ENCODE data around the gene SORCS2.

Gene SORCS2

DNA sequence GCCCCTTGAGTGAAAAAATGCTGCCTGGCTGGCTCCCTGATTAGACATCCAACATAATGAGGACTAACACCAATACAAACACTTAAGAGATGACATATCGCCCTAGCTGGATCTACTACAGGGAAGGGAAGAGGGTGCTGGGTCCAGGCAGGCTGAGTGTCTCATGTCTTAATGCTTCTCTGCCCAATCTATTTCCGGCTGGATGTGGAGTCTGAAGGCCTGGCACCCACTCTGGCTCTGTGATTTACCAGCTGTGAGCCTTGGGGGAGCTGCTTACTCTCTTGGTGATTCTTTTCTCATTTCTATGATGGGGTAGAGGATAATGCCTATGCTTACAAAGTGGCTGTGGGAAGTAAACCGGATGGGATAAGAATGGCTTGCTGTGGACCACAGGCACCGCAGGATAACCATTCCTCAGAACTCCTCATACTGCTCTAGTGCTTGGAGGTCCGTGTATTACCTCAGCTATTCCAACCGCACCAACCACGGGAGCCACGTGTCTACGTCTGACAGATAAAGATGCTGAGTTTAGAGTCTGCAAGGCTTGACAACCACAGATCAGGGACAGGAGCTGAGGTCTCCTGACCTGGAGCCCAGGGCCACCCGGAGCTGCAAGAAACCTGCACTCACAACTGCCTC lies 585.7 kb downstream of the SORCS2 start:
- no peaks in the 10 kb centered on the region for H4K20me1 ChIP-seq (ENCODE audit: insufficient read depth, low read length)
- TF ChIP-seq EZH2 (IDR thresholded peaks at IDR 0.05; ENCODE audit: borderline replicate concordance, low read length): no peak
- TF ChIP-seq, protein P1, sequence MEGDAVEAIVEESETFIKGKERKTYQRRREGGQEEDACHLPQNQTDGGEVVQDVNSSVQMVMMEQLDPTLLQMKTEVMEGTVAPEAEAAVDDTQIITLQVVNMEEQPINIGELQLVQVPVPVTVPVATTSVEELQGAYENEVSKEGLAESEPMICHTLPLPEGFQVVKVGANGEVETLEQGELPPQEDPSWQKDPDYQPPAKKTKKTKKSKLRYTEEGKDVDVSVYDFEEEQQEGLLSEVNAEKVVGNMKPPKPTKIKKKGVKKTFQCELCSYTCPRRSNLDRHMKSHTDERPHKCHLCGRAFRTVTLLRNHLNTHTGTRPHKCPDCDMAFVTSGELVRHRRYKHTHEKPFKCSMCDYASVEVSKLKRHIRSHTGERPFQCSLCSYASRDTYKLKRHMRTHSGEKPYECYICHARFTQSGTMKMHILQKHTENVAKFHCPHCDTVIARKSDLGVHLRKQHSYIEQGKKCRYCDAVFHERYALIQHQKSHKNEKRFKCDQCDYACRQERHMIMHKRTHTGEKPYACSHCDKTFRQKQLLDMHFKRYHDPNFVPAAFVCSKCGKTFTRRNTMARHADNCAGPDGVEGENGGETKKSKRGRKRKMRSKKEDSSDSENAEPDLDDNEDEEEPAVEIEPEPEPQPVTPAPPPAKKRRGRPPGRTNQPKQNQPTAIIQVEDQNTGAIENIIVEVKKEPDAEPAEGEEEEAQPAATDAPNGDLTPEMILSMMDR (IDR thresholded peaks at IDR 0.05; ENCODE audit: low read length): no peak
- H3K4me1 ChIP-seq (ENCODE audit: insufficient read depth, low read length, severe bottlenecking): peaks cover 30% of the 10 kb centered on the region
- no peak overlapping the region for H3K9ac ChIP-seq (ENCODE audit: low read length)
- no peak overlapping the region for H3K4me2 ChIP-seq (ENCODE audit: low read length)
- H3K79me2 ChIP-seq (ENCODE audit: insufficient read depth, low read length): no peaks in the 10 kb centered on the region
- H3K27ac ChIP-seq (ENCODE audit: low read depth, low read length, poor library complexity, severe bottlenecking): no peak overlapping the region
- H3K4me3 ChIP-seq (ENCODE audit: low read depth, low read length, poor library complexity, severe bottlenecking): no peak overlapping the region
- H3K9me2 ChIP-seq (ENCODE audit: low read depth, low read length): no peaks in the 10 kb centered on the region
- no peaks in the 10 kb centered on the region for H3F3A ChIP-seq (ENCODE audit: insufficient read depth, low read length)
- H2AFZ ChIP-seq (ENCODE audit: low read length): no peak overlapping the region
- no peaks in the 10 kb centered on the region for H3K27me3 ChIP-seq (ENCODE audit: insufficient read depth, low read length)
- H3K9me3 ChIP-seq (ENCODE audit: low read length): no peaks in the 10 kb centered on the region
- no peaks in the 10 kb centered on the region for H3K36me3 ChIP-seq (ENCODE audit: insufficient read depth, low read length)

DNA sequence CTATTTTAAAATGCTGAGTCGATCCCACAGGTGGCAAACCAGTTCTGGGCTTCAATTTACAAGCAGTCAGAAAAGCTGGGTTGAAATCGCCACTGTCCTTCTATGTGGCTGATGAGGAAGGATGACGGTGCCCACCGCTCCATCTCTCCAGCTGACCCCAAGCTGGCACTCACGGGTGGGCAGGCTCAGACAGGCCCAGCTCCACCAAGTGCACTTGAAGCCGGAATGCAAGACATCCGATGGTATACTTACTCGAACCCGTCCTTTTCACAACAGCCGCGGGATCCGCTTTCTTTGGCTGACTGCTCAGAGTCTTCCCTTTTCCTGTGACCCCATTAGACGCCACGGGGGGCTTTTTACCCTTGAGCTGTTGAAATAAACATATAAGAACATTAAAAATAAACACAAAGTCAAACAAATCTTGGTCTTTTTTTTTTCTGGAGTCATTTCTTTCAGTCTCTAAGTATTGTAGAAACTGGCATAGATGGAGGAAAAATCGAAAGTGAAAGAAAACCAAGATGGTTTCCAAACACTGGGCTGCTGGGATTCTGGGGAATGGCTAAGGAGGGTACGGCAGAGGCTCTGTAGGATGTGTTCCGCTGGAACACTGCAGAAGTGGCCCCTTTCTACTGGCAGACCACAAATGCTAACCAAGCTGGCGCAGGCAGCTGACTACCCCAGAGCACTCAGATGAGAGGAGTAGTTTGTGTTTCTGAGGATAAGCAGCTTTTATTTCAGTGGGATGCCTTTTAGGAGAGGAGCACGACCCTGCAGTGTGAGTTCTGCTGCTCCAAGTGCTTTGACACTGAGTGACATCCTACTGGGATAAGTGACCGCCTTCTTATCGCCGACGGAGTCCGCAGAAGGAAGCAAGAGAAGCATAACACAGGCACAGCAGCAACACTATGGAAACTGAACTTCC lies 586.4 kb downstream of the SORCS2 start:
- Histone ChIP-seq H3K4me1 (ENCODE audit: insufficient read depth, low read length, severe bottlenecking) (peaks cover 33% of the 10 kb centered on the region), H3K4me2 (ENCODE audit: low read length) (no peak overlapping the region), H2AFZ (ENCODE audit: low read length) (no peak overlapping the region), H3K36me3 (ENCODE audit: insufficient read depth, low read length) (no peaks in the 10 kb centered on the region), H3K9ac (ENCODE audit: low read length) (no peak overlapping the region), H4K20me1 (ENCODE audit: insufficient read depth, low read length) (no peaks in the 10 kb centered on the region), H3K9me2 (ENCODE audit: low read depth, low read length) (no peaks in the 10 kb centered on the region), H3K79me2 (ENCODE audit: insufficient read depth, low read length) (no peaks in the 10 kb centered on the region), H3K27me3 (ENCODE audit: insufficient read depth, low read length) (no peaks in the 10 kb centered on the region), H3F3A (ENCODE audit: insufficient read depth, low read length) (no peaks in the 10 kb centered on the region), H3K4me3 (ENCODE audit: low read depth, low read length, poor library complexity, severe bottlenecking) (no peak overlapping the region), H3K27ac (ENCODE audit: low read depth, low read length, poor library complexity, severe bottlenecking) (no peak overlapping the region), H3K9me3 (ENCODE audit: low read length) (no peaks in the 10 kb centered on the region)
- TF ChIP-seq, protein P1 (IDR thresholded peaks at IDR 0.05; ENCODE audit: low read length): no peak
- no peak for TF ChIP-seq EZH2 (IDR thresholded peaks at IDR 0.05; ENCODE audit: borderline replicate concordance, low read length)

- H3K9ac ChIP-seq (ENCODE audit: low read length): no peak overlapping the region
- TF ChIP-seq EZH2 (IDR thresholded peaks at IDR 0.05; ENCODE audit: borderline replicate concordance, low read length): no peak
- TF ChIP-seq, protein P1 (IDR thresholded peaks at IDR 0.05; ENCODE audit: low read length): no peak
- H3F3A ChIP-seq (ENCODE audit: insufficient read depth, low read length): no peaks in the 10 kb centered on the region
- no peaks in the 10 kb centered on the region for H3K9me2 ChIP-seq (ENCODE audit: low read depth, low read length)
- no peak overlapping the region for H3K4me3 ChIP-seq (ENCODE audit: low read depth, low read length, poor library complexity, severe bottlenecking)
- no peaks in the 10 kb centered on the region for H4K20me1 ChIP-seq (ENCODE audit: insufficient read depth, low read length)
- H3K4me2 ChIP-seq (ENCODE audit: low read length): no peak overlapping the region
- no peak overlapping the region for H3K27ac ChIP-seq (ENCODE audit: low read depth, low read length, poor library complexity, severe bottlenecking)
- H3K27me3 ChIP-seq (ENCODE audit: insufficient read depth, low read length): no peaks in the 10 kb centered on the region
- H3K4me1 ChIP-seq (ENCODE audit: insufficient read depth, low read length, severe bottlenecking): peaks cover 39% of the 10 kb centered on the region
- no peaks in the 10 kb centered on the region for H3K79me2 ChIP-seq (ENCODE audit: insufficient read depth, low read length)
- no peaks in the 10 kb centered on the region for H3K36me3 ChIP-seq (ENCODE audit: insufficient read depth, low read length)
- no peak overlapping the region for H2AFZ ChIP-seq (ENCODE audit: low read length)
- no peaks in the 10 kb centered on the region for H3K9me3 ChIP-seq (ENCODE audit: low read length)
Observed at GRCh38 chr4:7779432-7779768, 587.1 kb downstream of the SORCS2 start.

Measured in OCI-LY1 (cell line).